Measurements from ENCODE around the gene CLCN1. TPM values are rescaled to one million over a fixed set of nuclear protein-coding genes. Genes with fewer than 3 reads are reported as not detected.

CLCN1 gene
- total and polyA plus RNA-seq, 2 donors, result 0.09 to 0.57 TPM

- peaks cover 13 to 35% of the 10 kb centered on the region in 2 donors for H3K4me1 ChIP-seq (ENCODE audit: control insufficient read depth in 2 of 2, insufficient read depth in 2 of 2, low read length in 2 of 2)
- no peaks in the 10 kb centered on the region for H3K27me3 ChIP-seq (ENCODE audit: control insufficient read depth in 2 of 2, insufficient read depth in 1 of 2, low read length in 1 of 2)
- 98% methylated on average over 4 of the region's 4 CpGs for WGBS
- H3K4me3 ChIP-seq (ENCODE audit: low read length in 2 of 2), result no peak overlapping the region
- H3K36me3 ChIP-seq (ENCODE audit: control insufficient read depth in 2 of 2, insufficient read depth in 2 of 2, low read length in 1 of 2), result no peaks in the 10 kb centered on the region
- peaks cover 0 to 7% of the 10 kb centered on the region in 2 donors for H3K9me3 ChIP-seq (ENCODE audit: control insufficient read depth in 2 of 2, insufficient read depth in 1 of 2, low read length in 1 of 2)
- DNase-seq (ENCODE audit: low read depth in 6 of 9, low spot score in 9 of 9), result no peak
- H3K27ac ChIP-seq (ENCODE audit: low read depth in 1 of 2, low read length in 1 of 2), result peak overlapping the region in 1 of 2 donors; percentile 1
Measured at GRCh38 chr7:143283381-143283780, 32.5 kb upstream of the CLCN1 start.

GRCh38 chr7:143284591-143285469, 31.1 kb upstream of the CLCN1 start, which contains the start of gene TMEM139:
TMEM139 (plus strand) TSS chr7:143284958; CDS start chr7:143285958, 1,000 bp downstream.
- WGBS, result 97% methylated on average over 19 of the region's 19 CpGs
- Histone ChIP-seq H3K27ac (ENCODE audit: low read depth in 1 of 2, low read length in 1 of 2) (peak within 1 kb of the TSS in 1 of 2 donors; percentile 1), H3K36me3 (ENCODE audit: control insufficient read depth in 2 of 2, insufficient read depth in 2 of 2, low read length in 1 of 2) (no peaks in the 10 kb centered on the region), H3K4me3 (ENCODE audit: low read length in 2 of 2) (no peak within 1 kb of the TSS), H3K4me1 (ENCODE audit: control insufficient read depth in 2 of 2, insufficient read depth in 2 of 2, low read length in 2 of 2) (peaks cover 17 to 38% of the 10 kb centered on the region in 2 donors), H3K9me3 (ENCODE audit: control insufficient read depth in 2 of 2, insufficient read depth in 1 of 2, low read length in 1 of 2) (peaks cover 0 to 7% of the 10 kb centered on the region in 2 donors), H3K27me3 (ENCODE audit: control insufficient read depth in 2 of 2, insufficient read depth in 1 of 2, low read length in 1 of 2) (no peaks in the 10 kb centered on the region)
- DNase-seq (ENCODE audit: low read depth in 6 of 9, low spot score in 9 of 9), result no peak

GRCh38 chr7:143285470-143285778, 30.5 kb upstream of the CLCN1 start:
- peaks cover 0 to 7% of the 10 kb centered on the region in 2 donors for H3K9me3 ChIP-seq (ENCODE audit: control insufficient read depth in 2 of 2, insufficient read depth in 1 of 2, low read length in 1 of 2)
- H3K36me3 ChIP-seq (ENCODE audit: control insufficient read depth in 2 of 2, insufficient read depth in 2 of 2, low read length in 1 of 2), result no peaks in the 10 kb centered on the region
- 99% methylated on average over 3 of the region's 3 CpGs for WGBS
- DNase-seq (ENCODE audit: low read depth in 6 of 9, low spot score in 9 of 9), result no peak
- peaks cover 22 to 44% of the 10 kb centered on the region in 2 donors for H3K4me1 ChIP-seq (ENCODE audit: control insufficient read depth in 2 of 2, insufficient read depth in 2 of 2, low read length in 2 of 2)
- no peak overlapping the region for H3K4me3 ChIP-seq (ENCODE audit: low read length in 2 of 2)
- H3K27ac ChIP-seq (ENCODE audit: low read depth in 1 of 2, low read length in 1 of 2), result no peak overlapping the region
- no peaks in the 10 kb centered on the region for H3K27me3 ChIP-seq (ENCODE audit: control insufficient read depth in 2 of 2, insufficient read depth in 1 of 2, low read length in 1 of 2)

GRCh38 chr7:143285806-143286521, 29.9 kb upstream of the CLCN1 start:
- DNase-seq (ENCODE audit: low read depth in 6 of 9, low spot score in 9 of 9), result no peak
- peaks cover 0 to 7% of the 10 kb centered on the region in 2 donors for H3K9me3 ChIP-seq (ENCODE audit: control insufficient read depth in 2 of 2, insufficient read depth in 1 of 2, low read length in 1 of 2)
- no peak overlapping the region for H3K4me3 ChIP-seq (ENCODE audit: low read length in 2 of 2)
- H3K36me3 ChIP-seq (ENCODE audit: control insufficient read depth in 2 of 2, insufficient read depth in 2 of 2, low read length in 1 of 2), result peaks cover 0 to 3% of the 10 kb centered on the region in 2 donors
- peaks cover 25 to 47% of the 10 kb centered on the region in 2 donors for H3K4me1 ChIP-seq (ENCODE audit: control insufficient read depth in 2 of 2, insufficient read depth in 2 of 2, low read length in 2 of 2)
- H3K27ac ChIP-seq (ENCODE audit: low read depth in 1 of 2, low read length in 1 of 2), result no peak overlapping the region
- no peaks in the 10 kb centered on the region for H3K27me3 ChIP-seq (ENCODE audit: control insufficient read depth in 2 of 2, insufficient read depth in 1 of 2, low read length in 1 of 2)
- WGBS, result 99% methylated on average over 11 of the region's 11 CpGs

DNA sequence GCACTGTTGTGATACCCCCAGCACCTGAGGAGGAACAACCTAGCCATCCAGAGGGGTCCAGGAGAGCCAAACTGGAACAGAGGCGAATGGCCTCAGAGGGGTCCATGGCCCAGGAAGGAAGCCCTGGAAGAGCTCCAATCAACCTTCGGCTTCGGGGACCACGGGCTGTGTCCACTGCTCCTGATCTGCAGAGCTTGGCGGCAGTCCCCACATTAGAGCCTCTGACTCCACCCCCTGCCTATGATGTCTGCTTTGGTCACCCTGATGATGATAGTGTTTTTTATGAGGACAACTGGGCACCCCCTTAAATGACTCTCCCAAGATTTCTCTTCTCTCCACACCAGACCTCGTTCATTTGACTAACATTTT, 29.4 kb upstream of the CLCN1 start:
- 100% methylated on average over 6 of the region's 6 CpGs for WGBS
- Histone ChIP-seq H3K27ac (ENCODE audit: low read depth in 1 of 2, low read length in 1 of 2) (no peak overlapping the region), H3K9me3 (ENCODE audit: control insufficient read depth in 2 of 2, insufficient read depth in 1 of 2, low read length in 1 of 2) (peaks cover 0 to 7% of the 10 kb centered on the region in 2 donors), H3K36me3 (ENCODE audit: control insufficient read depth in 2 of 2, insufficient read depth in 2 of 2, low read length in 1 of 2) (peaks cover 0 to 7% of the 10 kb centered on the region in 2 donors), H3K4me3 (ENCODE audit: low read length in 2 of 2) (no peak overlapping the region), H3K4me1 (ENCODE audit: control insufficient read depth in 2 of 2, insufficient read depth in 2 of 2, low read length in 2 of 2) (peaks cover 25 to 47% of the 10 kb centered on the region in 2 donors), H3K27me3 (ENCODE audit: control insufficient read depth in 2 of 2, insufficient read depth in 1 of 2, low read length in 1 of 2) (no peaks in the 10 kb centered on the region)
- no peak for DNase-seq (ENCODE audit: low read depth in 6 of 9, low spot score in 9 of 9)

- DNase-seq (ENCODE audit: low read depth in 6 of 9, low spot score in 9 of 9), result no peak
- peaks cover 0 to 7% of the 10 kb centered on the region in 2 donors for H3K9me3 ChIP-seq (ENCODE audit: control insufficient read depth in 2 of 2, insufficient read depth in 1 of 2, low read length in 1 of 2)
- WGBS, result 84% methylated on average over 17 of the region's 17 CpGs
Measured at GRCh38 chr7:143287339-143287934, 28.5 kb upstream of the CLCN1 start.

DNA sequence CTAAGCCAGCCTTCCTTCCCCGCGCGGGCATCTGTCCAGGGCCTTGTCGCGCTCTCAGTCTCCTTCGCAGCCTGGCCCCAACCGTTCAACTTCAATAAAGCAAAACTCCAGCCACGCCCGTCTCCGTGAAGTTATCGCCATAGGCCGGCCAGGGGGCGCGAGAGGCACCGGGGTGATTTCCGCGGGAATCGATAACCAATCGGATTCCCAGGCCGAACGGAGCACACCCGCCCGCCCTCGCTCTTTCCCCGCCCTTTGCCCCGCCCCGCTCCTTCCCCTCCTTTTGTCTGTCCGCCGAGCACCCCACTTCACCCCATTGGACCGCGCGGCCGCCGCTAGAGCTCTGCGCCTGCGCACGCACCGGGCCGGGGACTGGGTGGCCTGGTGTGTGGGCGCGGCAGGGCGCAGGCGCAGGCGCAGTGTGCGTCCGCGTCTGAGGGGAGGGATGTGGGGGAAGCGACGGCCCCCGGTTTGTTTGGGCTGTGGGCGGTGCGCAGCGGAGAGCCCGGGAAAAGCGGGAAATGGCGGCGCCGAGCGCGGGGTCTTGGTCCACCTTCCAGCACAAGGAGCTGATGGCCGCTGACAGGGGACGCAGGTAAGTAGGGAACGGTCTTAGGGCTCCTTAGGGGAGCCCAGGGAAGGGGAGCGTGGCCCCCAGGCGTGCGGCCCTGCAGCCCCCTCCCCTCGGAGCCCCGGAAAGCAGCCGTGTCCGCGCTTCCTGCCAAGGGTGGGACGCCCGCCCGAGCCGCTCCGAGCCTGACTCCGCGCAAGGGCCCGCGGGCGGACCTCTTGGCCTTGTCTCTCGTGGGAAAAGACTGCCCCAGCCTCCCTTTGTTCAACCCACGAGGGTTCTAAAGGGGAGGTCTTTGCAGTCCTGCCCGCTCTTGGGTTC, 27.7 kb upstream of the CLCN1 start, which contains the start of gene CASP2:
Gene CASP2, plus strand, starts transcription at position 417 of the 892 bp plus-strand sequence. Its CDS starts 105 bp downstream, at position 522.
- H3K9me3 ChIP-seq (ENCODE audit: control insufficient read depth in 2 of 2, insufficient read depth in 1 of 2, low read length in 1 of 2), result peaks cover 0 to 7% of the 10 kb centered on the region in 2 donors
- WGBS, result 4% methylated on average over 84 of the region's 84 CpGs

More at GRCh38 chr7:143287339-143287934, 28.5 kb upstream of the CLCN1 start:
- Histone ChIP-seq H3K27me3 (ENCODE audit: control insufficient read depth in 2 of 2, insufficient read depth in 1 of 2, low read length in 1 of 2) (no peaks in the 10 kb centered on the region), H3K4me3 (ENCODE audit: low read length in 2 of 2) (peak overlapping the region; percentile 87 to 97), H3K4me1 (ENCODE audit: control insufficient read depth in 2 of 2, insufficient read depth in 2 of 2, low read length in 2 of 2) (peaks cover 25 to 47% of the 10 kb centered on the region in 2 donors), H3K27ac (ENCODE audit: low read depth in 1 of 2, low read length in 1 of 2) (peak overlapping the region; percentile 32 to 65), H3K36me3 (ENCODE audit: control insufficient read depth in 2 of 2, insufficient read depth in 2 of 2, low read length in 1 of 2) (peaks cover 4 to 15% of the 10 kb centered on the region in 2 donors)

GRCh38 chr7:143288836-143289235, 27.1 kb upstream of the CLCN1 start:
- H3K4me1 ChIP-seq (ENCODE audit: control insufficient read depth in 2 of 2, insufficient read depth in 2 of 2, low read length in 2 of 2), result peaks cover 19 to 39% of the 10 kb centered on the region in 2 donors
- peaks cover 17 to 29% of the 10 kb centered on the region in 2 donors for H3K36me3 ChIP-seq (ENCODE audit: control insufficient read depth in 2 of 2, insufficient read depth in 2 of 2, low read length in 1 of 2)
- peak overlapping the region; percentile 87 to 97 for H3K4me3 ChIP-seq (ENCODE audit: low read length in 2 of 2)
- WGBS, result 1% methylated on average over 11 of the region's 11 CpGs
- H3K27me3 ChIP-seq (ENCODE audit: control insufficient read depth in 2 of 2, insufficient read depth in 1 of 2, low read length in 1 of 2), result no peaks in the 10 kb centered on the region
- peak overlapping the region; percentile 86 to 93 for H3K27ac ChIP-seq (ENCODE audit: low read depth in 1 of 2, low read length in 1 of 2)
- no peak for DNase-seq (ENCODE audit: low read depth in 6 of 9, low spot score in 9 of 9)
- H3K9me3 ChIP-seq (ENCODE audit: control insufficient read depth in 2 of 2, insufficient read depth in 1 of 2, low read length in 1 of 2), result peaks cover 0 to 7% of the 10 kb centered on the region in 2 donors

More for the DNA sequence above, 27.7 kb upstream of the CLCN1 start, which contains the start of gene CASP2:
- Histone ChIP-seq H3K27me3 (ENCODE audit: control insufficient read depth in 2 of 2, insufficient read depth in 1 of 2, low read length in 1 of 2) (no peaks in the 10 kb centered on the region), H3K4me1 (ENCODE audit: control insufficient read depth in 2 of 2, insufficient read depth in 2 of 2, low read length in 2 of 2) (peaks cover 25 to 45% of the 10 kb centered on the region in 2 donors), H3K27ac (ENCODE audit: low read depth in 1 of 2, low read length in 1 of 2) (peak within 1 kb of the TSS; percentile 86 to 93), H3K4me3 (ENCODE audit: low read length in 2 of 2) (peak within 1 kb of the TSS; percentile 87 to 97), H3K36me3 (ENCODE audit: control insufficient read depth in 2 of 2, insufficient read depth in 2 of 2, low read length in 1 of 2) (peaks cover 11 to 22% of the 10 kb centered on the region in 2 donors)
- DNase-seq (ENCODE audit: low read depth in 6 of 9, low spot score in 9 of 9), result peak; percentile 80 to 98 (median 95)
